H1 (cell line): Measurements from ENCODE around the gene TNIK. TPM values are rescaled to one million over a fixed set of nuclear protein-coding genes. Genes with fewer than 3 reads are reported as not detected.
A peak's percentile ranks its signal among the peaks of the same experiment; 100 is the strongest.

Experiments used
- CTCF ChIA-PET: fragments of 300-600 bp; sonication (Branson Sonifier 250); formaldehyde crosslinking; loops from one replicate; lab custom pipeline; 2021; ENCODE audit not compliant: partially characterized antibody; lab: Charles Lee
- POLR2A ChIA-PET: fragments of 300-600 bp; sonication (Branson Sonifier 250); formaldehyde crosslinking; loops from one replicate; lab custom pipeline; 2021; ENCODE audit warnings: inconsistent platforms; ENCODE audit not compliant: partially characterized antibody; lab: Charles Lee
- DNase-seq, 2 experiments: peaks; one replicate each; pipeline versions ENCODE4 v3.0.0 to v3.0.0-alpha.2; 2010 to 2022; ENCODE audit warnings: low spot score in 2 of 2, low read depth in 1 of 2, mixed read lengths in 1 of 2
- FAIRE-seq: peaks from 2 replicates; lab custom pipeline; 2011; peaks lifted over from hg19 to GRCh38; lab: Jason Lieb, UNC
- H2AFZ ChIP-seq: 2 replicates; pipeline ENCODE4 v1.8.1; 2012; ENCODE audit warnings: low read length, inconsistent platforms
- H2AK5ac ChIP-seq: 2 replicates; pipeline ENCODE4 v1.6.1; 2013; ENCODE audit warnings: low read depth, low read length
- H2BK120ac ChIP-seq: replicated peaks from 2 replicates; pipeline ENCODE3; 2013; ENCODE audit warnings: low read depth, low read length, inconsistent platforms
- H2BK12ac ChIP-seq: 2 replicates; pipeline ENCODE4 v1.6.1; 2013; ENCODE audit warnings: low read depth, low read length
- H2BK15ac ChIP-seq: 2 replicates; pipeline ENCODE4 v1.6.1; 2013; ENCODE audit warnings: low read length
- H2BK20ac ChIP-seq: 2 replicates; pipeline ENCODE4 v1.6.1; 2013; ENCODE audit warnings: low read length
- H2BK5ac ChIP-seq: 2 replicates; pipeline ENCODE4 v1.6.1; 2013; ENCODE audit warnings: low read depth, low read length
- H3K14ac ChIP-seq: 2 replicates; pipeline ENCODE4 v1.6.1; 2013; ENCODE audit warnings: inconsistent platforms; ENCODE audit not compliant: insufficient read length
- H3K18ac ChIP-seq: 2 replicates; pipeline ENCODE4 v1.6.1; 2013; ENCODE audit warnings: low read length; ENCODE audit errors: extremely low read depth
- H3K23ac ChIP-seq: 2 replicates; pipeline ENCODE4 v1.6.1; 2013; ENCODE audit warnings: inconsistent platforms; ENCODE audit not compliant: insufficient read length
- H3K23me2 ChIP-seq: 2 replicates; pipeline ENCODE4 v1.6.1; 2013; ENCODE audit warnings: low read depth, low read length
- H3K27ac ChIP-seq: 2 replicates; pipeline ENCODE4 v1.6.1; 2011; ENCODE audit warnings: low read depth, low read length, inconsistent platforms
- H3K27me3 ChIP-seq, 4 experiments: replicated peaks in 1 of 4; 1 replicate in 1 of 4; 2 replicates in 3 of 4; pipeline versions ENCODE4 v1.6.1 to v1.8.1; 2011 to 2013; ENCODE audit warnings: low read length in 3 of 4, mild to moderate bottlenecking in 3 of 4, inconsistent platforms in 2 of 4, mixed read lengths in 2 of 4, moderate library complexity in 1 of 4; ENCODE audit not compliant: control insufficient read depth in 3 of 4, insufficient read depth in 3 of 4; ENCODE audit errors: extremely low read depth in 1 of 4
- H3K36me3 ChIP-seq, 4 experiments: 2 replicates each; pipeline versions ENCODE4 v1.6.1 to v1.8.1; 2011 to 2013; ENCODE audit warnings: mild to moderate bottlenecking in 4 of 4, low read length in 3 of 4, moderate library complexity in 2 of 4, control low read depth in 1 of 4, inconsistent platforms in 1 of 4; ENCODE audit not compliant: insufficient read depth in 4 of 4, control insufficient read depth in 2 of 4
- H3K4ac ChIP-seq: replicated peaks from 2 replicates; pipeline ENCODE3; 2013; ENCODE audit warnings: low read length, low read depth, mixed read lengths, inconsistent platforms; ENCODE audit not compliant: insufficient read length
- H3K4me1 ChIP-seq, 4 experiments: replicated peaks in 1 of 4; 1 replicate in 1 of 4; 2 replicates in 3 of 4; pipeline versions ENCODE4 v1.6.1 to v1.8.1; 2011 to 2013; ENCODE audit warnings: low read length in 3 of 4, inconsistent platforms in 2 of 4, mixed read lengths in 1 of 4; ENCODE audit not compliant: insufficient read depth in 4 of 4, control insufficient read depth in 3 of 4
- H3K4me2 ChIP-seq, 2 experiments: 2 replicates each; pipeline versions ENCODE4 v1.6.1 to v1.8.1; 2011 to 2013; ENCODE audit warnings: low read depth in 2 of 2, low read length in 2 of 2, control low read depth in 1 of 2, inconsistent platforms in 1 of 2, mild to moderate bottlenecking in 1 of 2; ENCODE audit not compliant: insufficient read depth in 1 of 2
- H3K4me3 ChIP-seq, 4 experiments: fragments of 200-600, 300-600 bp in 1 of 4; sonication (generic), shearing (Covaris generic), sonication (Bioruptor Twin) in 1 of 4; 2 replicates each; pipeline versions ENCODE4 v1.5.1 to v1.8.1; 2011 to 2016; ENCODE audit warnings: low read length in 4 of 4, low read depth in 3 of 4, control low read depth in 2 of 4, inconsistent platforms in 2 of 4, mild to moderate bottlenecking in 2 of 4, mixed read lengths in 1 of 4, moderate library complexity in 1 of 4; ENCODE audit not compliant: insufficient read depth in 2 of 4; ENCODE audit errors: extremely low read depth in 1 of 4
- H3K56ac ChIP-seq: replicated peaks from 2 replicates; pipeline ENCODE3; 2013; ENCODE audit warnings: low read depth, mild to moderate bottlenecking, mixed read lengths, low read length, inconsistent platforms; ENCODE audit not compliant: insufficient read length
- H3K79me1 ChIP-seq: 2 replicates; pipeline ENCODE4 v1.6.1; 2013; ENCODE audit warnings: low read depth, low read length, control low read depth
- H3K79me2 ChIP-seq, 2 experiments: 2 replicates each; pipeline versions ENCODE4 v1.6.1 to v1.8.1; 2012 to 2013; ENCODE audit warnings: low read length in 2 of 2, mild to moderate bottlenecking in 2 of 2, inconsistent platforms in 1 of 2; ENCODE audit not compliant: insufficient read depth in 2 of 2, control insufficient read depth in 1 of 2
- H3K9ac ChIP-seq, 4 experiments: replicated peaks in 1 of 4; 1 replicate in 1 of 4; 2 replicates in 3 of 4; pipeline versions ENCODE4 v1.6.1 to v1.8.1; 2011 to 2013; ENCODE audit warnings: low read depth in 3 of 4, low read length in 3 of 4, control low read depth in 2 of 4, mild to moderate bottlenecking in 2 of 4, moderate library complexity in 2 of 4, inconsistent platforms in 1 of 4; ENCODE audit errors: extremely low read depth in 1 of 4
- H3K9me3 ChIP-seq, 2 experiments: 2 replicates each; pipeline versions ENCODE4 v1.6.1 to v1.8.1; 2012 to 2013; ENCODE audit warnings: mild to moderate bottlenecking in 2 of 2, moderate library complexity in 2 of 2, control low read depth in 1 of 2, inconsistent platforms in 1 of 2, low read depth in 1 of 2, low read length in 1 of 2, mixed read lengths in 1 of 2; ENCODE audit not compliant: insufficient read depth in 2 of 2
- H4K20me1 ChIP-seq, 2 experiments: replicated peaks in 1 of 2; 2 replicates each; pipeline versions ENCODE3 to v1.8.1; 2011 to 2013; ENCODE audit warnings: inconsistent platforms in 2 of 2, low read length in 2 of 2, mild to moderate bottlenecking in 1 of 2; ENCODE audit not compliant: insufficient read depth in 2 of 2, control insufficient read depth in 1 of 2
- H4K5ac ChIP-seq: 2 replicates; pipeline ENCODE4 v1.6.1; 2013; ENCODE audit warnings: low read length, low read depth, mixed read lengths, inconsistent platforms; ENCODE audit not compliant: insufficient read length
- H4K8ac ChIP-seq: 2 replicates; pipeline ENCODE4 v1.8.0; 2013; ENCODE audit warnings: mild to moderate bottlenecking, moderate library complexity, low read length, inconsistent platforms; ENCODE audit not compliant: insufficient read depth; ENCODE audit errors: extremely low read depth
- H4K91ac ChIP-seq: replicated peaks from 2 replicates; pipeline ENCODE3; 2013; ENCODE audit warnings: low read length, mixed read lengths, inconsistent platforms; ENCODE audit not compliant: insufficient read length
- ASH2L ChIP-seq: fragments of 200-600, 300-600 bp; sonication (generic); IDR thresholded peaks from one replicate; pipeline ENCODE4 v1.7.1; 2017; ENCODE audit warnings: low read length
- BRCA1 ChIP-seq: IDR thresholded peaks from 2 replicates; pipeline ENCODE4 v1.6.1; 2012; ENCODE audit warnings: low read depth, low read length, improper control_type of control experiment
- EZH2 ChIP-seq: fragments of 200-600 bp; sonication (generic); IDR thresholded peaks from 2 replicates; pipeline ENCODE4 v1.7.1; 2012; ENCODE audit warnings: low read depth, mild to moderate bottlenecking, moderate library complexity, low read length, inconsistent platforms; ENCODE audit not compliant: severe bottlenecking
- HDAC2 ChIP-seq, 2 experiments: fragments of 300-600 bp in 1 of 2; sonication (generic) in 1 of 2; IDR thresholded peaks; 2 replicates each; pipeline ENCODE4 v1.6.1; 2011 to 2012; ENCODE audit warnings: low read depth in 2 of 2, low read length in 2 of 2, mild to moderate bottlenecking in 2 of 2, moderate library complexity in 2 of 2, borderline replicate concordance in 1 of 2, inconsistent platforms in 1 of 2
- NANOG ChIP-seq: IDR thresholded peaks from 2 replicates; pipeline ENCODE4 v1.6.1; 2011; ENCODE audit warnings: low read length, low read depth, mild to moderate bottlenecking, inconsistent platforms; ENCODE audit not compliant: insufficient read depth, poor library complexity, severe bottlenecking
- SAP30 ChIP-seq: fragments of 300-600 bp; sonication (generic); IDR thresholded peaks from 2 replicates; pipeline ENCODE4 v1.7.1; 2012; ENCODE audit warnings: low read length, moderate library complexity, mild to moderate bottlenecking, inconsistent platforms; ENCODE audit not compliant: insufficient read depth, insufficient replicate concordance
- TAF1 ChIP-seq: IDR thresholded peaks from 2 replicates; pipeline ENCODE4 v1.6.1; 2011; ENCODE audit warnings: mild to moderate bottlenecking, low read depth, low read length
- WGBS, 2 experiments: shearing (Covaris generic) in 1 of 2; methylation state at CpG; one replicate each; pipeline versions ENCODE4 v1.1.6 to v1.1.7; 2013 to 2015; ENCODE audit warnings: low lambda C conversion rate in 2 of 2, mixed read lengths in 2 of 2, inconsistent platforms in 1 of 2, low coverage in 1 of 2, missing lambda C conversion rate in 1 of 2; ENCODE audit not compliant: insufficient replicate concordance in 2 of 2, insufficient coverage in 1 of 2, insufficient read length in 1 of 2; ENCODE audit errors: extremely low coverage in 1 of 2, missing lambda C conversion rate in 1 of 2; 5-methylcytosine and 5-hydroxymethylcytosine counted together
- polyA plus RNA-seq, 7 experiments: library from polyadenylated mRNA; depleted of rRNA in 3 of 7; stranded (reverse) in 5 of 7; unstranded in 2 of 7; fragments of >200 nt in 5 of 7; fragments of 200-250 nt in 2 of 7; gene quantifications; 1 replicate in 5 of 7; 2 replicates in 1 of 7; 4 replicates in 1 of 7; pipeline versions ENCODE4 v1.2.1 to v1.2.3, GENCODE V29; 2011 to 2013; ENCODE audit warnings: missing spikeins in 2 of 7, mixed read lengths in 2 of 7
- total RNA-seq: library from RNA; stranded (reverse); fragmentation: NEBNext Ultra II Directional; extraction: Animal tissue kit (Norgen Biotek cat#: 25700); gene quantifications from 2 replicates; pipeline ENCODE4 v1.2.1, GENCODE V29; 2021
- TF ChIP-seq, protein P1 (sequence below), 3 experiments: IDR thresholded peaks; 1 replicate in 2 of 3; 2 replicates in 1 of 3; pipeline versions ENCODE4 v1.5.1 to v1.6.1; 2011; ENCODE audit warnings: low read length in 3 of 3, mild to moderate bottlenecking in 3 of 3, inconsistent platforms in 2 of 3, low read depth in 1 of 3, moderate library complexity in 1 of 3; ENCODE audit not compliant: insufficient read depth in 1 of 3; ENCODE audit errors: control extremely low read depth in 1 of 3
- TF ChIP-seq, protein P2 (sequence below): IDR thresholded peaks from 2 replicates; pipeline ENCODE4 v1.6.1; 2012; ENCODE audit warnings: inconsistent platforms

The TNIK gene
- total and polyA plus RNA-seq, 2 of the 8 experiments (the other 6 are each of a cell fraction or from before 2014, with no cell fraction given), result 7.4 to 42.0 TPM

DNA sequence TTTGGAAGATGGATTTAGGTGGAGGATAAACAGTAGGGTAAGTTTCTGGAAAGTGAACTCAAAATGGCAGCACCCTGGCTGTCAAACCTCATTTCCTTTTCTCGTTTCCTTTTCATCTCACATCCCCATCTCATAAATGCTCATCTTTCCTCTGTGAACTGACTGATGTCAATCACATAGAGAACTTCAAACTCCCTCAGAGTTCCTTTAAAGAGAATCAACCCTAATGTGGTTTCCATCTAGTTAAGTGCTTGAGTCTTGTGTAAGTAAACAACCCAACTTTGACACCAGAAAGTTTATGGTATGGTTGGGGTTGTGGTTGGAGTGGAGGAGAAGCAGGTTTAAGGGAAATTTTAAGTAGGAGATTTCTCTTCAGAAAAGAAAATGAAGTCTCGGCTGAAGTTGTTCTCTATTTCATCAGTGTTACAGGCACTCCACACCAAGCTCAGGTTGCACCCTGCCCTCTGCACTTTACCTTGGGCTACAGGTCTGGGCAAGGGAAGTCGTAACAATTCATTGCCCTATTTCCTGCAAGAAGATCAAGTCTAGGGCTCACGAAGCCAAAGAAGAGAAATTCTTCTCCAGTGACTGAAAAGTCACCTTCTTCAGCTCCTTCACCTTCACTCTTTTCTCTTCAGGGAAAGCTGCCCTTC lies 34.4 kb upstream of the TNIK start:
- H2AFZ ChIP-seq, result 0 out of 2 replicates have a peak overlapping the region, but pooled peaks have one; percentile 49
- H3K79me2 ChIP-seq, result no peaks in the 10 kb centered on the region
- H3K4me2 ChIP-seq, result no peak overlapping the region
- H4K20me1 ChIP-seq, result no peaks in the 10 kb centered on the region
- H2BK5ac ChIP-seq, result no peak overlapping the region
- no peaks in the 10 kb centered on the region for H3K9me3 ChIP-seq
- H4K5ac ChIP-seq, result no peak overlapping the region
- no peak overlapping the region for H3K27ac ChIP-seq
- H3K56ac ChIP-seq, result no peak overlapping the region
- DNase-seq (no peak), FAIRE-seq (no peak)
- H3K23me2 ChIP-seq, result no peaks in the 10 kb centered on the region
- H3K4me3 ChIP-seq, result no peak overlapping the region
- no peak overlapping the region for H2BK12ac ChIP-seq
- ChIA-PET POLR2A (no interaction called here), CTCF (interaction anchor here (0.9 kb wide), 1 partner anchor 42 kb away, joined by 3 read pairs; no protein-coding TSS in a partner anchor)
- H4K91ac ChIP-seq, result no peak overlapping the region
- no peaks in the 10 kb centered on the region for H3K27me3 ChIP-seq
- no peak overlapping the region for H3K9ac ChIP-seq
- no peak overlapping the region for H2BK120ac ChIP-seq
- H2AK5ac ChIP-seq, result no peak overlapping the region
- WGBS, 2 experiments, result 84% methylated on average over 4 of the region's 4 CpGs; no CpG with 5 or more reads in 1 of the 2 experiments
- no peak overlapping the region for H4K8ac ChIP-seq
- H3K14ac ChIP-seq, result no peak overlapping the region
- H3K18ac ChIP-seq, result no peak overlapping the region
- H3K79me1 ChIP-seq, result no peaks in the 10 kb centered on the region
- peaks cover 0 to 3% (median 0%) of the 10 kb centered on the region in 4 experiments; a peak in 1 of 7 replicates for H3K4me1 ChIP-seq
- no peak overlapping the region for H2BK20ac ChIP-seq
- no peak overlapping the region for H3K4ac ChIP-seq
- no peaks in the 10 kb centered on the region for H3K36me3 ChIP-seq
- H3K23ac ChIP-seq, result no peak overlapping the region
- H2BK15ac ChIP-seq, result no peak overlapping the region
- TF ChIP-seq ASH2L (no peak), BRCA1 (no peak), SAP30 (no peak), NANOG (no peak), EZH2 (no peak), HDAC2 (IDR thresholded peaks at IDR 0.05; ENCODE audit: borderline replicate concordance in 1 of 2, low read depth in 2 of 2, low read length in 2 of 2) (no peak), TAF1 (no peak)
- TF ChIP-seq, protein P1, sequence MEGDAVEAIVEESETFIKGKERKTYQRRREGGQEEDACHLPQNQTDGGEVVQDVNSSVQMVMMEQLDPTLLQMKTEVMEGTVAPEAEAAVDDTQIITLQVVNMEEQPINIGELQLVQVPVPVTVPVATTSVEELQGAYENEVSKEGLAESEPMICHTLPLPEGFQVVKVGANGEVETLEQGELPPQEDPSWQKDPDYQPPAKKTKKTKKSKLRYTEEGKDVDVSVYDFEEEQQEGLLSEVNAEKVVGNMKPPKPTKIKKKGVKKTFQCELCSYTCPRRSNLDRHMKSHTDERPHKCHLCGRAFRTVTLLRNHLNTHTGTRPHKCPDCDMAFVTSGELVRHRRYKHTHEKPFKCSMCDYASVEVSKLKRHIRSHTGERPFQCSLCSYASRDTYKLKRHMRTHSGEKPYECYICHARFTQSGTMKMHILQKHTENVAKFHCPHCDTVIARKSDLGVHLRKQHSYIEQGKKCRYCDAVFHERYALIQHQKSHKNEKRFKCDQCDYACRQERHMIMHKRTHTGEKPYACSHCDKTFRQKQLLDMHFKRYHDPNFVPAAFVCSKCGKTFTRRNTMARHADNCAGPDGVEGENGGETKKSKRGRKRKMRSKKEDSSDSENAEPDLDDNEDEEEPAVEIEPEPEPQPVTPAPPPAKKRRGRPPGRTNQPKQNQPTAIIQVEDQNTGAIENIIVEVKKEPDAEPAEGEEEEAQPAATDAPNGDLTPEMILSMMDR (IDR thresholded peaks at IDR 0.05; ENCODE audit: control extremely low read depth in 1 of 3, insufficient read depth in 1 of 3, low read depth in 1 of 3, low read length in 3 of 3), result no peak
- TF ChIP-seq, protein P2, sequence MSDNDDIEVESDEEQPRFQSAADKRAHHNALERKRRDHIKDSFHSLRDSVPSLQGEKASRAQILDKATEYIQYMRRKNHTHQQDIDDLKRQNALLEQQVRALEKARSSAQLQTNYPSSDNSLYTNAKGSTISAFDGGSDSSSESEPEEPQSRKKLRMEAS, result no peak
